A673 (cell line): ENCODE results near the gene PUS10. TPM values are rescaled to one million over a fixed set of nuclear protein-coding genes. Genes with fewer than 3 reads are reported as not detected.

Experiments
- BruUV-seq: library from RNA; stranded (reverse); fragments of 400-500 nt; replicated peaks from 2 replicates; lab custom pipeline; 2021; lab: Mats Ljungman, UMichigan
- CTCF ChIA-PET: fragments of 300-600 bp; sonication (Branson Sonifier 250); formaldehyde crosslinking; loops from one replicate; lab custom pipeline; 2022; ENCODE audit warnings: antibody characterized with exemption; lab: Charles Lee
- POLR2A ChIA-PET: fragments of 300-600 bp; sonication (Branson Sonifier 250); formaldehyde crosslinking; loops from one replicate; lab custom pipeline; 2022; ENCODE audit warnings: antibody characterized with exemption; ENCODE audit not compliant: low non-redundant PET; lab: Charles Lee
- DNase-seq: peaks from one replicate; pipeline ENCODE4 v3.0.0-alpha.2; 2015; ENCODE audit warnings: low spot score
- H3K27ac ChIP-seq: fragments of 200-600 bp; sonication (generic); 2 replicates; pipeline ENCODE4 v1.5.1; 2016; ENCODE audit warnings: mixed run types, low read depth, mild to moderate bottlenecking, mixed read lengths, antibody characterized with exemption, low read length; ENCODE audit not compliant: poor library complexity, severe bottlenecking
- H3K27me3 ChIP-seq: fragments of 200-600 bp; sonication (generic); replicated peaks from 2 replicates; pipeline ENCODE4 v1.6.1; 2017; ENCODE audit warnings: mixed run types, low read depth, mild to moderate bottlenecking, mixed read lengths, antibody characterized with exemption, low read length; ENCODE audit not compliant: insufficient read depth, poor library complexity
- H3K36me3 ChIP-seq: fragments of 200-600 bp; sonication (generic); 2 replicates; pipeline ENCODE4 v1.6.1; 2016; ENCODE audit warnings: mixed run types, mild to moderate bottlenecking, mixed read lengths, antibody characterized with exemption, low read length; ENCODE audit not compliant: insufficient read depth, poor library complexity, severe bottlenecking
- H3K4me1 ChIP-seq: fragments of 200-600 bp; sonication (generic); 2 replicates; pipeline ENCODE4 v1.6.1; 2017; ENCODE audit warnings: mixed run types, mild to moderate bottlenecking, mixed read lengths, antibody characterized with exemption, low read length; ENCODE audit not compliant: insufficient read depth, poor library complexity, severe bottlenecking
- H3K4me3 ChIP-seq: fragments of 200-600 bp; sonication (generic); 2 replicates; pipeline ENCODE4 v1.5.1; 2016; ENCODE audit warnings: low read depth, mixed run types, mild to moderate bottlenecking, mixed read lengths, low read length; ENCODE audit not compliant: poor library complexity, severe bottlenecking
- H3K9me3 ChIP-seq: fragments of 200-600 bp; sonication (generic); 2 replicates; pipeline ENCODE4 v1.6.1; 2016; ENCODE audit warnings: mixed run types, low read depth, mild to moderate bottlenecking, mixed read lengths, antibody characterized with exemption, low read length; ENCODE audit not compliant: poor library complexity, severe bottlenecking
- EZH2 ChIP-seq: fragments of 200-600 bp; sonication (generic); IDR thresholded peaks from 2 replicates; pipeline ENCODE4 v1.6.1; 2017; ENCODE audit warnings: borderline replicate concordance, low read depth, mild to moderate bottlenecking, mixed read lengths, antibody characterized with exemption, low read length; ENCODE audit not compliant: poor library complexity, severe bottlenecking
- intact Hi-C: fragments of 100-400 bp; cut with micrococcal nuclease; formaldehyde crosslinking; loops from one replicate; pipeline ENCODE4 v1.10.0; 2022; ENCODE audit not compliant: unreplicated experiment
- total RNA-seq: library from RNA; stranded (reverse); gene quantifications from 2 replicates; pipeline ENCODE4 v1.2.3, GENCODE V29; 2021
- TF ChIP-seq, protein P1 (sequence below): fragments of 300-800, 200-600 bp; sonication (generic); conservative IDR thresholded peaks from 2 replicates; pipeline ENCODE4 v1.5.1; 2017; ENCODE audit warnings: low read depth, mild to moderate bottlenecking, antibody characterized with exemption, low read length, moderate library complexity, mixed read lengths

PUS10 gene
- total RNA-seq, 1 experiment from 2014 or later, result 4.2 TPM

DNA sequence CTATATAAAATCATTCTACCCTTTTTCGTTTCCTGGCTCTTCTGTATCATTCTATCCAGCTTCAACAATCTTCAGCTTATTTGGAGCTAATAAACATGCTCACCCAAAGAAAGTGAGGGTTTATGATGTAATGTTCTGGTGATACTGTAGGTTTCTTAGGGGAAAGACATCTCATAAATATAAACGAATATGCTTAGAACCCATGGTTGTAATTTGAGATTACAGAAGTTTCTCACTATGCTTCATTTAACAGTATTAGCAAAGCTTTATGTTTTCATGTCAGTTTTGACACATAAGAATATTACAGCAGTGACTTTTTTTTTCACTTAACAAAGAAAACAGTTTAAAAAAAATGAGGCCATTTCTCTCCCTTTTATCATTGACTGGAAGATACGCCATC lies 12.3 kb downstream of the PUS10 start:
- no peaks in the 10 kb centered on the region for H3K4me1 ChIP-seq
- no peak for DNase-seq
- intact Hi-C loops, result no loop called here
- H3K9me3 ChIP-seq, result no peaks in the 10 kb centered on the region
- H3K4me3 ChIP-seq, result no peak overlapping the region
- CTCF ChIA-PET, result no interaction called here
- no peak overlapping the region for H3K27ac ChIP-seq
- POLR2A ChIA-PET, result interaction anchor here (0.6 kb wide), 1 partner anchor 269 kb away, joined by 4 read pairs; no protein-coding TSS in a partner anchor
- no peaks in the 10 kb centered on the region for H3K27me3 ChIP-seq
- TF ChIP-seq, protein P1, sequence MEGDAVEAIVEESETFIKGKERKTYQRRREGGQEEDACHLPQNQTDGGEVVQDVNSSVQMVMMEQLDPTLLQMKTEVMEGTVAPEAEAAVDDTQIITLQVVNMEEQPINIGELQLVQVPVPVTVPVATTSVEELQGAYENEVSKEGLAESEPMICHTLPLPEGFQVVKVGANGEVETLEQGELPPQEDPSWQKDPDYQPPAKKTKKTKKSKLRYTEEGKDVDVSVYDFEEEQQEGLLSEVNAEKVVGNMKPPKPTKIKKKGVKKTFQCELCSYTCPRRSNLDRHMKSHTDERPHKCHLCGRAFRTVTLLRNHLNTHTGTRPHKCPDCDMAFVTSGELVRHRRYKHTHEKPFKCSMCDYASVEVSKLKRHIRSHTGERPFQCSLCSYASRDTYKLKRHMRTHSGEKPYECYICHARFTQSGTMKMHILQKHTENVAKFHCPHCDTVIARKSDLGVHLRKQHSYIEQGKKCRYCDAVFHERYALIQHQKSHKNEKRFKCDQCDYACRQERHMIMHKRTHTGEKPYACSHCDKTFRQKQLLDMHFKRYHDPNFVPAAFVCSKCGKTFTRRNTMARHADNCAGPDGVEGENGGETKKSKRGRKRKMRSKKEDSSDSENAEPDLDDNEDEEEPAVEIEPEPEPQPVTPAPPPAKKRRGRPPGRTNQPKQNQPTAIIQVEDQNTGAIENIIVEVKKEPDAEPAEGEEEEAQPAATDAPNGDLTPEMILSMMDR, result no peak
- no peak for TF ChIP-seq EZH2
- H3K36me3 ChIP-seq, result no peaks in the 10 kb centered on the region
- BruUV-seq, result no TSS peak

- Histone ChIP-seq H3K4me3 (no peak overlapping the region), H3K4me1 (no peaks in the 10 kb centered on the region), H3K27ac (no peak overlapping the region), H3K9me3 (no peaks in the 10 kb centered on the region), H3K36me3 (no peaks in the 10 kb centered on the region), H3K27me3 (no peaks in the 10 kb centered on the region)
- BruUV-seq, result no TSS peak
- DNase-seq, result peak; percentile 69
- POLR2A ChIA-PET, result interaction anchor here (0.6 kb wide), 1 partner anchor 35 kb away, joined by 3 read pairs; no protein-coding TSS in a partner anchor
- intact Hi-C loops, result loop anchor here (1.0 to 5.0 kb wide), 3 partner anchors 204 to 437 kb away; no protein-coding TSS in a partner anchor
- TF ChIP-seq, protein P1, result peak; percentile 73
- no peak for TF ChIP-seq EZH2
- CTCF ChIA-PET, result interaction anchor here (0.6 to 2.1 kb wide), 10 partner anchors 11 to 438 kb away, joined by 3 to 9 read pairs (median 4); no protein-coding TSS in a partner anchor
These were observed 19.2 kb downstream of the PUS10 start for GRCh38 chr2:60998628-60999545.

DNA sequence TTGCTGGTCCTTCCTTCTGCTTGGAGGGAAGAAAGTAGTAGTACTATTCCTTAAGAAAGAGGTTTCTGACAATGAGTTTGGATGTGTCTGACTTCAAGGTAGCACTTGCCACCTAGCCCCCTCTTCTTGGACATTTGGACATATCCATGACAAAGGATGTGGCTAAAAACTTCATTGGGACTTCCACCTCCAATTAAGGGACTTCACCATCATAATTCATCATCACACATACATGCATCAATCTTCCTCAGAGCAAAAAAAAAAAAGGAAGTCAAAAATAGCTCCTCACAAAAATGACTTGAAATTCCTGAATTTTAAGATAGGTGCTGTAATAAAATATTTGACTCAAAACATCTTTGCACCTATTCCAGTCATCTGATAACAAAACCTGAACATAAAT lies 23.9 kb downstream of the PUS10 start:
- H3K9me3 ChIP-seq, result peaks cover 11% of the 10 kb centered on the region
- no peak overlapping the region for H3K4me3 ChIP-seq
- H3K36me3 ChIP-seq, result no peaks in the 10 kb centered on the region
- H3K27me3 ChIP-seq, result no peaks in the 10 kb centered on the region
- no peaks in the 10 kb centered on the region for H3K4me1 ChIP-seq
- intact Hi-C loops, result no loop called here
- POLR2A ChIA-PET, result no interaction called here
- no peak for TF ChIP-seq EZH2
- TF ChIP-seq, protein P1, result no peak
- H3K27ac ChIP-seq, result no peak overlapping the region
- CTCF ChIA-PET, result no interaction called here
- no peak for DNase-seq
- BruUV-seq, result no TSS peak
